Activated T-cell treated with anti-CD3 and anti-CD28 coated beads for 4 hours (primary cell): ENCODE measurements around the gene SLC25A22.

ENCODE experiments used
- DNase-seq: peaks from one replicate; pipeline ENCODE4 v3.0.0-alpha.2; 2020

SLC25A22 gene

GRCh38 chr11:821512-822371, 23.7 kb upstream of the SLC25A22 start:
- DNase-seq: no peak

- DNase-seq: no peak
These were observed 22.8 kb upstream of the SLC25A22 start for GRCh38 chr11:820655-821511.

GRCh38 chr11:819943-820649, 22.0 kb upstream of the SLC25A22 start:
- peak; percentile 85 for DNase-seq

- peak; percentile 91 for DNase-seq
These were observed 21.2 kb upstream of the SLC25A22 start for GRCh38 chr11:819129-819931.

GRCh38 chr11:818396-819128, 20.5 kb upstream of the SLC25A22 start, which contains the start of gene PNPLA2:
Gene PNPLA2, plus strand, starts transcription at chr11:818914. Its CDS starts 805 bp downstream, at chr11:819719.
- DNase-seq: no peak

- DNase-seq: no peak
These were observed 18.3 kb upstream of the SLC25A22 start for GRCh38 chr11:816433-816779.

GRCh38 chr11:815675-816432, 17.8 kb upstream of the SLC25A22 start:
- no peak for DNase-seq

- no peak for DNase-seq
These were observed 15.5 kb upstream of the SLC25A22 start for GRCh38 chr11:813456-814096.

- DNase-seq: no peak
These were observed 15.0 kb upstream of the SLC25A22 start for GRCh38 chr11:813072-813455.

GRCh38 chr11:812390-812789, 14.3 kb upstream of the SLC25A22 start:
- no peak for DNase-seq

GRCh38 chr11:811446-812245, 13.6 kb upstream of the SLC25A22 start:
- no peak for DNase-seq

- DNase-seq: no peak
These were observed 12.0 kb upstream of the SLC25A22 start for GRCh38 chr11:810040-810567.

GRCh38 chr11:809287-810039, 11.4 kb upstream of the SLC25A22 start, which contains the start of gene RPLP2:
Gene RPLP2, plus strand, starts transcription at chr11:809967. Its CDS starts 268 bp downstream, at chr11:810235.
- DNase-seq: peak; percentile 99

- no peak for DNase-seq
These were observed 10.6 kb upstream of the SLC25A22 start for GRCh38 chr11:808427-809286.

- no peak for DNase-seq
These were observed 6.5 kb upstream of the SLC25A22 start for GRCh38 chr11:804599-804964.

GRCh38 chr11:803770-804598, 5.9 kb upstream of the SLC25A22 start:
- DNase-seq: no peak

GRCh38 chr11:803467-803742, 5.3 kb upstream of the SLC25A22 start:
- no peak for DNase-seq
